ENCODE measurements around the gene SLC20A1.

The SLC20A1 gene

DNA sequence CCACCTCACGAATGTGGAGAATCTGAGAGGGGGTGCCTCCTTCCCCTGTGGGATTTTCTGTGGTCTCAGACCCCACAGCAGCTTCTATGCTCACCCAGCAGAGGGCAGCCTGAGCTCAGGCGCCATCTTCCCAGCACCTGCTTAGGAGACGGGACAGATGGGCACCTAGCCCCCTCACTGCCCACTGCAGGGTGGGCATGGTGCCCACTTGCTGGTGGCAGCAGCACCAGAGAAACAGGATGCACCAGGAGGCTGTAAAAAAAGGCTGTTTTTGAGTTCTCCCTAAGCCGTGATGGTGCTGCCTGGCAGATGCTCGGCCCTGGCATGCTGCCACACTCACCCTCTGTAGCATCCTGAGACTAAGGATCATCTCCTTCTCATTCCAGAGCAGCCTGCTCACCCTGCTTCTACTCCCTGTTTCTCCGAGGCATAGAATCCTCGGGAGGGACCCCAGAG, 19.1 kb upstream of the SLC20A1 start:
- Histone ChIP-seq H3K4me3 (ENCODE audit: low read depth, low read length, poor library complexity, severe bottlenecking) (peak overlapping the region; percentile 38), H3K36me3 (ENCODE audit: insufficient read depth, low read length) (no peaks in the 10 kb centered on the region), H3K9me2 (ENCODE audit: low read depth, low read length) (no peaks in the 10 kb centered on the region), H3K27me3 (ENCODE audit: insufficient read depth, low read length) (no peaks in the 10 kb centered on the region), H3K4me2 (ENCODE audit: low read length) (peak overlapping the region; percentile 61), H4K20me1 (ENCODE audit: insufficient read depth, low read length) (no peaks in the 10 kb centered on the region), H3K4me1 (ENCODE audit: insufficient read depth, low read length, severe bottlenecking) (peaks cover 11% of the 10 kb centered on the region), H3K27ac (ENCODE audit: low read depth, low read length, poor library complexity, severe bottlenecking) (no peak overlapping the region), H3F3A (ENCODE audit: insufficient read depth, low read length) (no peaks in the 10 kb centered on the region), H2AFZ (ENCODE audit: low read length) (no peak overlapping the region), H3K9me3 (ENCODE audit: low read length) (no peaks in the 10 kb centered on the region), H3K79me2 (ENCODE audit: insufficient read depth, low read length) (no peaks in the 10 kb centered on the region), H3K9ac (ENCODE audit: low read length) (no peak overlapping the region; the same call in 1 of the 2 replicates)
- TF ChIP-seq, protein P1, sequence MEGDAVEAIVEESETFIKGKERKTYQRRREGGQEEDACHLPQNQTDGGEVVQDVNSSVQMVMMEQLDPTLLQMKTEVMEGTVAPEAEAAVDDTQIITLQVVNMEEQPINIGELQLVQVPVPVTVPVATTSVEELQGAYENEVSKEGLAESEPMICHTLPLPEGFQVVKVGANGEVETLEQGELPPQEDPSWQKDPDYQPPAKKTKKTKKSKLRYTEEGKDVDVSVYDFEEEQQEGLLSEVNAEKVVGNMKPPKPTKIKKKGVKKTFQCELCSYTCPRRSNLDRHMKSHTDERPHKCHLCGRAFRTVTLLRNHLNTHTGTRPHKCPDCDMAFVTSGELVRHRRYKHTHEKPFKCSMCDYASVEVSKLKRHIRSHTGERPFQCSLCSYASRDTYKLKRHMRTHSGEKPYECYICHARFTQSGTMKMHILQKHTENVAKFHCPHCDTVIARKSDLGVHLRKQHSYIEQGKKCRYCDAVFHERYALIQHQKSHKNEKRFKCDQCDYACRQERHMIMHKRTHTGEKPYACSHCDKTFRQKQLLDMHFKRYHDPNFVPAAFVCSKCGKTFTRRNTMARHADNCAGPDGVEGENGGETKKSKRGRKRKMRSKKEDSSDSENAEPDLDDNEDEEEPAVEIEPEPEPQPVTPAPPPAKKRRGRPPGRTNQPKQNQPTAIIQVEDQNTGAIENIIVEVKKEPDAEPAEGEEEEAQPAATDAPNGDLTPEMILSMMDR (IDR thresholded peaks at IDR 0.05; ENCODE audit: low read length) = peak; percentile 93
- TF ChIP-seq EZH2 (IDR thresholded peaks at IDR 0.05; ENCODE audit: borderline replicate concordance, low read length) = no peak

- Histone ChIP-seq H3K79me2 (ENCODE audit: insufficient read depth, low read length) (no peaks in the 10 kb centered on the region), H3K27me3 (ENCODE audit: insufficient read depth, low read length) (no peaks in the 10 kb centered on the region), H2AFZ (ENCODE audit: low read length) (no peak overlapping the region), H3K9me3 (ENCODE audit: low read length) (no peaks in the 10 kb centered on the region), H3K4me3 (ENCODE audit: low read depth, low read length, poor library complexity, severe bottlenecking) (no peak overlapping the region), H3F3A (ENCODE audit: insufficient read depth, low read length) (no peaks in the 10 kb centered on the region), H3K36me3 (ENCODE audit: insufficient read depth, low read length) (no peaks in the 10 kb centered on the region), H3K4me1 (ENCODE audit: insufficient read depth, low read length, severe bottlenecking) (peaks cover 11% of the 10 kb centered on the region), H3K27ac (ENCODE audit: low read depth, low read length, poor library complexity, severe bottlenecking) (no peak overlapping the region), H3K4me2 (ENCODE audit: low read length) (peak overlapping the region; percentile 61), H4K20me1 (ENCODE audit: insufficient read depth, low read length) (no peaks in the 10 kb centered on the region), H3K9ac (ENCODE audit: low read length) (no peak overlapping the region; the same call in 1 of the 2 replicates), H3K9me2 (ENCODE audit: low read depth, low read length) (no peaks in the 10 kb centered on the region)
- TF ChIP-seq, protein P1 (IDR thresholded peaks at IDR 0.05; ENCODE audit: low read length) = no peak
- TF ChIP-seq EZH2 (IDR thresholded peaks at IDR 0.05; ENCODE audit: borderline replicate concordance, low read length) = no peak
Measured at GRCh38 chr2:112627060-112628040, 18.4 kb upstream of the SLC20A1 start.

DNA sequence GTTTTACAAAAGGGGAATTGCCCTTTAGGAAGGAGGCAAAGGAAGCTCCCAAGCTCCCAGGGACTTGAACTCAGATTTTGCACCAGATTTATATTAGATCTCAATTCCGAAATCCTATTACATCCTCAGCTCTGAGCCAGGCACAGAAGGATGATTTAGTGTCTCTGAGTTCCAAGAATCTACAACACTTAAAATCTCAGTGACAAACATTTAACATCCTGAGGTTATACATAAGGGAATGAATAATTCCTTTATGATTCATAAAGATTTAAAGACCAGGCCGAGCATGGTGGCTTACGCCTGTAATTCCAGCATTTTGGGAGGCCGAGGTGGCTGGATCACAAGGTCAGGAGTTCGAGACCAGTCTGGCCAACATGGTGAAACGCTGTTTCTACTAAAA, 16.5 kb upstream of the SLC20A1 start:
- H3K9ac ChIP-seq (ENCODE audit: low read length) = no peak overlapping the region
- peaks cover 11% of the 10 kb centered on the region for H3K4me1 ChIP-seq (ENCODE audit: insufficient read depth, low read length, severe bottlenecking)
- H3K9me3 ChIP-seq (ENCODE audit: low read length) = no peaks in the 10 kb centered on the region
- H4K20me1 ChIP-seq (ENCODE audit: insufficient read depth, low read length) = no peaks in the 10 kb centered on the region
- H3K27ac ChIP-seq (ENCODE audit: low read depth, low read length, poor library complexity, severe bottlenecking) = no peak overlapping the region
- no peaks in the 10 kb centered on the region for H3F3A ChIP-seq (ENCODE audit: insufficient read depth, low read length)
- H3K4me3 ChIP-seq (ENCODE audit: low read depth, low read length, poor library complexity, severe bottlenecking) = no peak overlapping the region
- no peak overlapping the region for H2AFZ ChIP-seq (ENCODE audit: low read length)
- H3K79me2 ChIP-seq (ENCODE audit: insufficient read depth, low read length) = no peaks in the 10 kb centered on the region
- TF ChIP-seq EZH2 (IDR thresholded peaks at IDR 0.05; ENCODE audit: borderline replicate concordance, low read length) = no peak
- no peaks in the 10 kb centered on the region for H3K9me2 ChIP-seq (ENCODE audit: low read depth, low read length)
- H3K36me3 ChIP-seq (ENCODE audit: insufficient read depth, low read length) = no peaks in the 10 kb centered on the region
- H3K27me3 ChIP-seq (ENCODE audit: insufficient read depth, low read length) = no peaks in the 10 kb centered on the region
- no peak overlapping the region for H3K4me2 ChIP-seq (ENCODE audit: low read length)

Measured in OCI-LY1 (cell line).